Naive thymus-derived CD4-positive, alpha-beta T cell (primary cell): ENCODE measurements around the gene P2RX3. TPM values are rescaled to one million over a fixed set of nuclear protein-coding genes. Genes with fewer than 3 reads are reported as not detected.
"Not testable (repeated sequence)": the region's sequence is repeated elsewhere in the genome, so short reads cannot be mapped to it uniquely, and the experiment has no call there.

Experiments
- ATAC-seq: fragments of 150-1000 bp; cut with Tn5 transposase; 2 replicates; pipeline ENCODE4 v1.10.0; 2021; ENCODE audit warnings: mild to moderate bottlenecking, moderate library complexity
- CTCF ChIA-PET: fragments of 350-600 bp; sonication (Branson Sonifier 250); formaldehyde crosslinking; loops from one replicate; lab custom pipeline; 2021; ENCODE audit warnings: antibody characterized with exemption; lab: Charles Lee
- POLR2A ChIA-PET: fragments of 350-600 bp; sonication (Branson Sonifier 250); formaldehyde crosslinking; loops from one replicate; lab custom pipeline; 2021; ENCODE audit warnings: antibody characterized with exemption, inconsistent platforms; lab: Charles Lee
- DNase-seq, 9 donors: peaks; one replicate each; pipeline versions ENCODE4 v3.0.0 to v3.0.0-alpha.2; 2020 to 2022; ENCODE audit warnings: mixed read lengths in 1 of 9
- H3K27ac ChIP-seq: one replicate; pipeline ENCODE4 v1.7.0; 2013; ENCODE audit warnings: mild to moderate bottlenecking, low read depth, low read length, moderate library complexity
- H3K27me3 ChIP-seq, 2 donors: one replicate each; pipeline ENCODE4 v1.7.0; 2013; ENCODE audit warnings: low read length in 2 of 2, mild to moderate bottlenecking in 2 of 2, moderate library complexity in 2 of 2; ENCODE audit not compliant: control insufficient read depth in 2 of 2, insufficient read depth in 2 of 2
- H3K36me3 ChIP-seq, 3 experiments: 1 replicate in 2 of 3; 2 replicates in 1 of 3; pipeline ENCODE4 v1.7.0; 2013; ENCODE audit warnings: low read length in 3 of 3, mild to moderate bottlenecking in 3 of 3, moderate library complexity in 1 of 3; ENCODE audit not compliant: insufficient read depth in 3 of 3, control insufficient read depth in 2 of 3
- H3K4me1 ChIP-seq, 2 donors: one replicate each; pipeline ENCODE4 v1.7.0; 2013; ENCODE audit warnings: low read length in 2 of 2, mild to moderate bottlenecking in 2 of 2, moderate library complexity in 1 of 2; ENCODE audit not compliant: control insufficient read depth in 2 of 2, insufficient read depth in 2 of 2
- H3K4me3 ChIP-seq: 2 replicates; pipeline ENCODE4 v1.7.0; 2013; ENCODE audit warnings: mild to moderate bottlenecking, low read length
- H3K9me3 ChIP-seq, 3 experiments: 1 replicate in 2 of 3; 2 replicates in 1 of 3; pipeline ENCODE4 v1.7.0; 2013; ENCODE audit warnings: low read length in 3 of 3; ENCODE audit not compliant: control insufficient read depth in 2 of 3
- H3K27ac Mint-ChIP-seq, 9 donors: one replicate each; pipeline ENCODE4 v1.8.0; 2020 to 2022; ENCODE audit warnings: mixed read lengths in 9 of 9, mild to moderate bottlenecking in 8 of 9, moderate library complexity in 5 of 9, inconsistent platforms in 2 of 9
- H3K27me3 Mint-ChIP-seq, 5 donors: one replicate each; pipeline ENCODE4 v1.8.0; 2021 to 2022; ENCODE audit warnings: mixed read lengths in 5 of 5, mild to moderate bottlenecking in 1 of 5
- H3K36me3 Mint-ChIP-seq, 5 donors: one replicate each; pipeline ENCODE4 v1.8.0; 2020 to 2022; ENCODE audit warnings: mixed read lengths in 5 of 5, mild to moderate bottlenecking in 3 of 5, inconsistent platforms in 1 of 5
- H3K4me1 Mint-ChIP-seq, 7 donors: one replicate each; pipeline ENCODE4 v1.8.0; 2020 to 2022; ENCODE audit warnings: mixed read lengths in 7 of 7, mild to moderate bottlenecking in 3 of 7, inconsistent platforms in 1 of 7
- H3K4me3 Mint-ChIP-seq, 10 donors: one replicate each; pipeline ENCODE4 v1.8.0; 2020 to 2022; ENCODE audit warnings: mild to moderate bottlenecking in 10 of 10, mixed read lengths in 10 of 10, moderate library complexity in 6 of 10, inconsistent platforms in 2 of 10
- H3K9me3 Mint-ChIP-seq, 11 donors: one replicate each; pipeline ENCODE4 v1.8.0; 2020 to 2022; ENCODE audit warnings: mixed read lengths in 11 of 11, mild to moderate bottlenecking in 4 of 11, inconsistent platforms in 1 of 11, moderate library complexity in 1 of 11
- intact Hi-C, 2 donors: fragments of 100-400 bp; cut with micrococcal nuclease; formaldehyde crosslinking; loops; one replicate each; pipeline ENCODE4 v1.15.1; 2023
- polyA plus RNA-seq, 2 donors: library from polyadenylated mRNA; unstranded; fragments of 300-500 nt; fragmentation: Illumina TruSeq; gene quantifications; one replicate each; pipeline ENCODE4 v1.2.3, GENCODE V29; 2021
- total RNA-seq, 6 experiments: library from RNA in 5 of 6; stranded (reverse) in 5 of 6; gene quantifications; 1 replicate in 5 of 6; 2 replicates in 1 of 6; pipeline ENCODE4 v1.2.3 and lab custom pipeline; 2021 to 2026

P2RX3 gene
- total and polyA plus RNA-seq, 7 experiments from 2014 or later: not detected

DNA sequence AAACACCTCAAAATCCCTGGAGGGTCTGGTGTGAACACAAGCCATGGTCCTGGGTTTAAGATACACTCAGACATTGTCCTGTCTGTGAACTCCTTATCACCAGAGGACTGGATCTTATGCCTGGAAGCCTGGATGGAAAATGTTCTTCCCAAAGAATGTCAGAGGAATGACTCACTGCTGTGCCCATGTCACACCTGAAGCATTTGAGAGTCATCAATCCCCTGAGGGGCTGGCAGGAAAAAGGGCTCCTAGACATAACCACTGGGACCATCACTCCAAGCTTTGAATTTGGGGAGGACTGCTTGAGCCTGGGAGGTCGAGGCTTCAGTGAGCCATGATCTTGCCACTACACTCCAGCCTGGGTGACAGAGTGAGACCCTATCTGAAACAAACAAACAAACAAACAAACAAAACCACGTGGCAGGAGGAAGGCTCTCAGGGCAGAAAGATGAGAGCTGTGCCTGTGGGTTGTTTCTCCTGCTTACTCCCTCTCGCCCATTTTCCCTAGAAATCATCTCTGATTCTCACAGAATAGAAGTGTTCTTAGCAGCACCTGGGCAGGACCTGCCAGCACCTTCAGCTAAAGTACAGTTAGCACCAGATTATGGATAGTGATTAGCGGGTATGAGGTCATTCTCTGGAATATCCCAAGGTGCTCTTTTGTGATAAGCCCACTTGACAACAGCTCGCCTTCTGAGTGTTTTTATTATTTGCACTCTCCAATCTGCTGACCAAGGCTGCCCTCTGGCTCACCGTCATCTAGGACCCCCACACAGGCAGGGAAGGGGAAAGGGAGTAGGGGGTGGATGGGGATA lies 64.2 kb downstream of the P2RX3 start:
- no peak for ATAC-seq
- CTCF ChIA-PET: no interaction called here

DNA sequence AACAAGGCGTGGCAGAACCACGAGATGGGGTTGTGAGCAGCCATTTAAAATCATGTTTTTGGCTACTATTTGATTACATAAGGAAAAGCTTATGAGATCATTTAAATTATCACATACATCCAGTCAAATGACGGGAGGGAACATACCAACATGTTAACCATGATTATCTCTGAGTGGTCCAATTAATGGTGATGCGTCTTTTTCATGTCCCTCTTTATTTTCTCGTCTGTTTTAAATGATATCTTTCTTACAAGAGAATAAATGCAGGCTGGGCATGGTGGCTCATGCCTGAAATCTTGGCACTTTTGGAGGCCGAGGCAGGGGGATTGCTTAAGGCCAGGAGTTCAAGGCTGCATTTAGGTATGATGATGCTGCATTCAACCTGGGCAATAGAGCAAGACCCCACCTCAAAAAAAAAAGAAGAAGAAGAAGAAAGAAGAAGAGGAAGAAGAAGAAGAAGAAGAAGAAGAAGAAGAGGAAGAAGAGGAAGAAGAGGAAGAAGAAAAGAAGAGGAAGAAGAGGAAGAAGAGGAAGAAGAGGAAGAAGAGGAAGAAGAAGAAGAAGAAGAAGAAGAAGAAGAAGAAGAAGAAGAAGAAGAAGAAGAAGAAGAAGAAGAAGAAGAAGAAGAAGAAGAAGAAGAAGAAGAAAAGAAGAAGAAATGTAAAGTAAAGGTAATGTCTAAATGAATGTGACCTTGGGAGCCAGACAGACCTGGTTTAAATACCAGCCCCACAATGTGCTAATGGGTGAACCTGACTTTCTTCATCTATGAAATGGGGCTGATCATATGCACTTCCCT lies 65.0 kb downstream of the P2RX3 start:
- H3K4me1 ChIP-seq, H3K27ac ChIP-seq, POLR2A ChIA-PET, H3K4me3 Mint-ChIP-seq, H3K4me3 ChIP-seq, H3K9me3 Mint-ChIP-seq, DNase-seq, H3K27me3 Mint-ChIP-seq, H3K27me3 ChIP-seq, H3K9me3 ChIP-seq, CTCF ChIA-PET, ATAC-seq: not testable (repeated sequence)
- Mint-ChIP-seq H3K36me3 (peaks cover 4 to 29% (median 21%) of the 10 kb centered on the region in 5 donors), H3K27ac (peak overlapping the region in 1 of 9 donors; percentile 82), H3K4me1 (peaks cover 0 to 20% (median 7%) of the 10 kb centered on the region in 7 donors)
- peaks cover 0 to 13% (median 8%) of the 10 kb centered on the region in 3 experiments for H3K36me3 ChIP-seq
- intact Hi-C loops: loop anchor here in 1 of 2 donors (2.0 kb wide), 1 partner anchor 72 kb away; no protein-coding TSS in a partner anchor

More for the DNA sequence above, 64.2 kb downstream of the P2RX3 start:
- Mint-ChIP-seq H3K4me1 (peaks cover 0 to 17% (median 7%) of the 10 kb centered on the region in 7 donors), H3K4me3 (no peak overlapping the region), H3K27ac (no peak overlapping the region), H3K9me3 (no peaks in the 10 kb centered on the region), H3K27me3 (no peaks in the 10 kb centered on the region), H3K36me3 (peaks cover under 1 to 21% (median 13%) of the 10 kb centered on the region in 5 donors)
- Histone ChIP-seq H3K27me3 (no peaks in the 10 kb centered on the region), H3K27ac (no peak overlapping the region), H3K9me3 (no peaks in the 10 kb centered on the region), H3K36me3 (peaks cover 0 to 5% (median 0%) of the 10 kb centered on the region in 3 experiments), H3K4me3 (no peak overlapping the region), H3K4me1 (no peaks in the 10 kb centered on the region)
- intact Hi-C loops: loop anchor here in 1 of 2 donors (2.0 kb wide), 1 partner anchor 72 kb away; no protein-coding TSS in a partner anchor
- DNase-seq: no peak
- POLR2A ChIA-PET: no interaction called here

DNA sequence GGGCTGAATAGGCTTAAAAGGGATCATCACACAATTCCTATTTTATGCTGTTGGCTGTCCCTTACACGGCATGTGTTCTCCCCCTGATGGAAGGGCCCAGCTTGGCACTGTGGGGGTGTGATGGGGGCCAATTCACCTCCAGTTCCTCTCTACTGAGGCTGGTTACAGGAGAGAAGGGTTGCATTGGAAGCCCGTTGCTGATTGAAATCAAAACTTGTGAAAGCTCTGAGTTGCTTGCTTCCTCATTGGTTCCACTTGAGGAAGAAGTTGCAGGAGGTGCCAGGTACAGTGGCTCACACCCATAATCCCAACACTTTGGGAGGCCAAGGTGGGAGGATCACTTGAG lies 65.6 kb downstream of the P2RX3 start:
- H3K27ac Mint-ChIP-seq: no peak overlapping the region
- DNase-seq: no peak
- POLR2A ChIA-PET: no interaction called here
- peaks cover 0 to 20% (median 7%) of the 10 kb centered on the region in 7 donors for H3K4me1 Mint-ChIP-seq
- peaks cover 0 to 17% (median 9%) of the 10 kb centered on the region in 3 experiments for H3K36me3 ChIP-seq
- H3K9me3 Mint-ChIP-seq: no peaks in the 10 kb centered on the region
- no peak overlapping the region for H3K4me3 ChIP-seq
- peaks cover 4 to 35% (median 21%) of the 10 kb centered on the region in 5 donors for H3K36me3 Mint-ChIP-seq
- H3K27ac ChIP-seq: no peak overlapping the region
- no peaks in the 10 kb centered on the region for H3K27me3 ChIP-seq
- intact Hi-C loops: loop anchor here in 1 of 2 donors (2.0 kb wide), 1 partner anchor 71 kb away; no protein-coding TSS in a partner anchor
- H3K4me1 ChIP-seq: no peaks in the 10 kb centered on the region
- H3K9me3 ChIP-seq: no peaks in the 10 kb centered on the region
- H3K27me3 Mint-ChIP-seq: no peaks in the 10 kb centered on the region
- no peak for ATAC-seq
- CTCF ChIA-PET: no interaction called here
- H3K4me3 Mint-ChIP-seq: no peak overlapping the region

GRCh38 chr11:57405271-57405860 lies 67.2 kb downstream of the P2RX3 start:
- Histone ChIP-seq H3K27me3 (no peaks in the 10 kb centered on the region), H3K4me1 (no peaks in the 10 kb centered on the region), H3K27ac (no peak overlapping the region), H3K4me3 (no peak overlapping the region), H3K36me3 (peaks cover 0 to 33% (median 9%) of the 10 kb centered on the region in 3 experiments), H3K9me3 (no peaks in the 10 kb centered on the region)
- intact Hi-C loops: no loop called here
- H3K27ac Mint-ChIP-seq: peak overlapping the region in 2 of 9 donors; percentile 47 to 56
- peaks cover 0 to 22% (median 7%) of the 10 kb centered on the region in 7 donors for H3K4me1 Mint-ChIP-seq
- ChIA-PET POLR2A (no interaction called here), CTCF (interaction anchor here (0.7 kb wide), 1 partner anchor 38 kb away, joined by 3 read pairs; no protein-coding TSS in a partner anchor)
- peaks cover 4 to 47% (median 27%) of the 10 kb centered on the region in 5 donors for H3K36me3 Mint-ChIP-seq
- H3K27me3 Mint-ChIP-seq: no peaks in the 10 kb centered on the region
- ATAC-seq (peak; percentile 20), DNase-seq (no peak)
- no peak overlapping the region for H3K4me3 Mint-ChIP-seq
- H3K9me3 Mint-ChIP-seq: no peaks in the 10 kb centered on the region

DNA sequence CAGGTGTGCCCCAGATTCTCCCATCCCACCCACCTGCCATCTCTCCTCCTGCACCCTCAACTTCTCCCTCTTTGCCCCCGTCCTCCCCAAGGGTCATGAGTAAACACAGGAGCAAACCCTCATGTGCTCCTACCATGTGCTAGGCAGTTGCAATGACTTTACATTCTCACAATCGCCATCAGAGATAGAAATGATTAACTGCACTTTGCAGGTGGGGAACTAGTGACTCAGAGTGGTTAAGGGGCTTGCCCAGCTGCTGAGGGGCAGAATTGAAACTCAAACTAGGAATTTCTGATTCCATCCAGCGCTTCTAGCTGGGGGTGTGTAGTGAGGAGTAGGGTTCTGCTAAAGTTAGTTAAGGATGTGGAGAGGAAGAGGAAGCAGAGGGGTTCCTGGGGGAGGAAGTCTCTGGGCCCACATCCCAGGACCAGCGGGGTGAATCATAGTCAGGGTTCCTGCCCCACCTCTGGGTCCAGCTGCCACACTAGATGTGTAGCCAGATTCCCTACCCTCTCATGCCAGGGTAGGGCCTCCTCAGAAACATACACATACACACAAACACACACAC lies 68.3 kb downstream of the P2RX3 start:
- H3K4me3 Mint-ChIP-seq: no peak overlapping the region
- H3K27ac Mint-ChIP-seq: peak overlapping the region in 3 of 9 donors; percentile 7 to 71 (median 51)
- ATAC-seq (peak; percentile 78), DNase-seq (peak in 1 of 9 donors; percentile 45)
- Histone ChIP-seq H3K27me3 (no peaks in the 10 kb centered on the region), H3K27ac (no peak overlapping the region), H3K36me3 (peaks cover 0 to 34% (median 9%) of the 10 kb centered on the region in 3 experiments), H3K4me1 (no peaks in the 10 kb centered on the region), H3K9me3 (no peaks in the 10 kb centered on the region), H3K4me3 (no peak overlapping the region)
- H3K36me3 Mint-ChIP-seq: peaks cover 4 to 54% (median 33%) of the 10 kb centered on the region in 5 donors
- no peaks in the 10 kb centered on the region for H3K27me3 Mint-ChIP-seq
- CTCF ChIA-PET: interaction anchor here (0.6 to 0.8 kb wide), 2 partner anchors 12 to 66 kb away, joined by 3 to 6 read pairs; no protein-coding TSS in a partner anchor
- intact Hi-C loops: no loop called here
- H3K4me1 Mint-ChIP-seq: peaks cover 0 to 23% (median 7%) of the 10 kb centered on the region in 7 donors
- H3K9me3 Mint-ChIP-seq: no peaks in the 10 kb centered on the region
- POLR2A ChIA-PET: no interaction called here
